A673 (cell line): Measurements from ENCODE around the gene CNTRL. TPM values are rescaled to one million over a fixed set of nuclear protein-coding genes. Genes with fewer than 3 reads are reported as not detected.
A peak's percentile ranks its signal among the peaks of the same experiment; 100 is the strongest.

Source experiments
- BruUV-seq: library from RNA; stranded (reverse); fragments of 400-500 nt; replicated peaks from 2 replicates; lab custom pipeline; 2021; lab: Mats Ljungman, UMichigan
- CTCF ChIA-PET: fragments of 300-600 bp; sonication (Branson Sonifier 250); formaldehyde crosslinking; loops from one replicate; lab custom pipeline; 2022; ENCODE audit warnings: antibody characterized with exemption; lab: Charles Lee
- POLR2A ChIA-PET: fragments of 300-600 bp; sonication (Branson Sonifier 250); formaldehyde crosslinking; loops from one replicate; lab custom pipeline; 2022; ENCODE audit warnings: antibody characterized with exemption; ENCODE audit not compliant: low non-redundant PET; lab: Charles Lee
- DNase-seq: peaks from one replicate; pipeline ENCODE4 v3.0.0-alpha.2; 2015; ENCODE audit warnings: low spot score
- H3K27ac ChIP-seq: fragments of 200-600 bp; sonication (generic); 2 replicates; pipeline ENCODE4 v1.5.1; 2016; ENCODE audit warnings: mixed run types, low read depth, mild to moderate bottlenecking, mixed read lengths, antibody characterized with exemption, low read length; ENCODE audit not compliant: poor library complexity, severe bottlenecking
- H3K27me3 ChIP-seq: fragments of 200-600 bp; sonication (generic); replicated peaks from 2 replicates; pipeline ENCODE4 v1.6.1; 2017; ENCODE audit warnings: mixed run types, low read depth, mild to moderate bottlenecking, mixed read lengths, antibody characterized with exemption, low read length; ENCODE audit not compliant: insufficient read depth, poor library complexity
- H3K36me3 ChIP-seq: fragments of 200-600 bp; sonication (generic); 2 replicates; pipeline ENCODE4 v1.6.1; 2016; ENCODE audit warnings: mixed run types, mild to moderate bottlenecking, mixed read lengths, antibody characterized with exemption, low read length; ENCODE audit not compliant: insufficient read depth, poor library complexity, severe bottlenecking
- H3K4me1 ChIP-seq: fragments of 200-600 bp; sonication (generic); 2 replicates; pipeline ENCODE4 v1.6.1; 2017; ENCODE audit warnings: mixed run types, mild to moderate bottlenecking, mixed read lengths, antibody characterized with exemption, low read length; ENCODE audit not compliant: insufficient read depth, poor library complexity, severe bottlenecking
- H3K4me3 ChIP-seq: fragments of 200-600 bp; sonication (generic); 2 replicates; pipeline ENCODE4 v1.5.1; 2016; ENCODE audit warnings: low read depth, mixed run types, mild to moderate bottlenecking, mixed read lengths, low read length; ENCODE audit not compliant: poor library complexity, severe bottlenecking
- H3K9me3 ChIP-seq: fragments of 200-600 bp; sonication (generic); 2 replicates; pipeline ENCODE4 v1.6.1; 2016; ENCODE audit warnings: mixed run types, low read depth, mild to moderate bottlenecking, mixed read lengths, antibody characterized with exemption, low read length; ENCODE audit not compliant: poor library complexity, severe bottlenecking
- EZH2 ChIP-seq: fragments of 200-600 bp; sonication (generic); IDR thresholded peaks from 2 replicates; pipeline ENCODE4 v1.6.1; 2017; ENCODE audit warnings: borderline replicate concordance, low read depth, mild to moderate bottlenecking, mixed read lengths, antibody characterized with exemption, low read length; ENCODE audit not compliant: poor library complexity, severe bottlenecking
- intact Hi-C: fragments of 100-400 bp; cut with micrococcal nuclease; formaldehyde crosslinking; loops from one replicate; pipeline ENCODE4 v1.10.0; 2022; ENCODE audit not compliant: unreplicated experiment
- total RNA-seq: library from RNA; stranded (reverse); gene quantifications from 2 replicates; pipeline ENCODE4 v1.2.3, GENCODE V29; 2021
- TF ChIP-seq, protein P1 (sequence below): fragments of 300-800, 200-600 bp; sonication (generic); conservative IDR thresholded peaks from 2 replicates; pipeline ENCODE4 v1.5.1; 2017; ENCODE audit warnings: low read depth, mild to moderate bottlenecking, antibody characterized with exemption, low read length, moderate library complexity, mixed read lengths

The CNTRL gene
- total RNA-seq, 1 experiment from 2014 or later, result 26.3 TPM

DNA sequence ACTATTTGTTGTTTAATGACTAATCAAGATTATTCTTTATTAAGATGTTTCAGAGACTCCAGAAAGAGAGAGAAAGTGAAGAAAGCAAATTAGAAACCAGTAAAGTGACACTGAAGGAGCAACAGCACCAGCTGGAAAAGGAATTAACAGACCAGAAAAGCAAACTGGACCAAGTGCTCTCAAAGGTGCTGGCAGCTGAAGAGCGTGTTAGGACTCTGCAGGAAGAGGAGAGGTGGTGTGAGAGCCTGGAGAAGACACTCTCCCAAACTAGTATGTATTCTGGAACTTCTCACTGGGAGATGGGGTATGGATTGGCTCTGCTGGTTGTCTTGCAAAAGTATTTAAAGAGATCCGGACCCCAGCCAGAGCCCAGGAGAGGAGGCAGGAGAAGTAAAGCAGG, 93.3 kb downstream of the CNTRL start:
- ChIA-PET CTCF (no interaction called here), POLR2A (no interaction called here)
- intact Hi-C loops, result no loop called here
- BruUV-seq, result no TSS peak
- H3K36me3 ChIP-seq, result peaks cover 65% of the 10 kb centered on the region
- no peak overlapping the region for H3K4me3 ChIP-seq
- no peak for DNase-seq
- no peaks in the 10 kb centered on the region for H3K27me3 ChIP-seq
- H3K27ac ChIP-seq, result no peak overlapping the region
- no peaks in the 10 kb centered on the region for H3K9me3 ChIP-seq
- no peak for TF ChIP-seq EZH2
- TF ChIP-seq, protein P1, sequence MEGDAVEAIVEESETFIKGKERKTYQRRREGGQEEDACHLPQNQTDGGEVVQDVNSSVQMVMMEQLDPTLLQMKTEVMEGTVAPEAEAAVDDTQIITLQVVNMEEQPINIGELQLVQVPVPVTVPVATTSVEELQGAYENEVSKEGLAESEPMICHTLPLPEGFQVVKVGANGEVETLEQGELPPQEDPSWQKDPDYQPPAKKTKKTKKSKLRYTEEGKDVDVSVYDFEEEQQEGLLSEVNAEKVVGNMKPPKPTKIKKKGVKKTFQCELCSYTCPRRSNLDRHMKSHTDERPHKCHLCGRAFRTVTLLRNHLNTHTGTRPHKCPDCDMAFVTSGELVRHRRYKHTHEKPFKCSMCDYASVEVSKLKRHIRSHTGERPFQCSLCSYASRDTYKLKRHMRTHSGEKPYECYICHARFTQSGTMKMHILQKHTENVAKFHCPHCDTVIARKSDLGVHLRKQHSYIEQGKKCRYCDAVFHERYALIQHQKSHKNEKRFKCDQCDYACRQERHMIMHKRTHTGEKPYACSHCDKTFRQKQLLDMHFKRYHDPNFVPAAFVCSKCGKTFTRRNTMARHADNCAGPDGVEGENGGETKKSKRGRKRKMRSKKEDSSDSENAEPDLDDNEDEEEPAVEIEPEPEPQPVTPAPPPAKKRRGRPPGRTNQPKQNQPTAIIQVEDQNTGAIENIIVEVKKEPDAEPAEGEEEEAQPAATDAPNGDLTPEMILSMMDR, result no peak
- no peaks in the 10 kb centered on the region for H3K4me1 ChIP-seq

DNA sequence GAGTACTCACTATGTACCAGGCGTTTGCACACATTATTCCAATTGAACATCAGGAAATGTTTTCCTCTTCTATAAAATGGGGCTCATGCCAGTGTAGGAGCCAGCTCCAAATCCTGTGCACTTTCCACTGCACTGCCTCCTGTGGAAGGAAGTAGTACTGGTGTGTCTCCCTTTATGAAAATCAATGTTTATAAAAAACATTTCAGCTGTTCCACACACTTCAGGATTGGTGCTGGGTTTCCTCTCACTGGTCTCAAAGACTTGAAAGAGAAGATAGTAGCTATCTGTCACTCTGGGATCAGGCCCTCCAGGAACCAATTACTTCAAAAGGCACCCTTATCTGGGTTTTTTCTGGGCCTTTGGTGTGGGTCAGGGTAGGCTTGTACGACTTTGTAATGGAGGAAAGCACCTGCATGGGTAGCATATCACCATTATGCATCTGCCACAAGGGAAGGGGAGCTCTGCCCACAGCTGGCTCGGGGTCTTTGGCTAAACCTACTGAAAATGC, 94.4 kb downstream of the CNTRL start:
- TF ChIP-seq, protein P1, result peak; percentile 52
- no peak for TF ChIP-seq EZH2
- Histone ChIP-seq H3K36me3 (peaks cover 74% of the 10 kb centered on the region), H3K27ac (no peak overlapping the region), H3K9me3 (no peaks in the 10 kb centered on the region), H3K4me3 (no peak overlapping the region), H3K4me1 (no peaks in the 10 kb centered on the region), H3K27me3 (no peaks in the 10 kb centered on the region)
- peak; percentile 33 for DNase-seq
- no TSS peak for BruUV-seq
- intact Hi-C loops, result no loop called here
- ChIA-PET POLR2A (interaction anchor here (0.5 kb wide), 1 partner anchor 809 kb away, joined by 3 read pairs; no protein-coding TSS in a partner anchor), CTCF (interaction anchor here (0.6 to 1.0 kb wide), 4 partner anchors 48 to 485 kb away, joined by 3 to 9 read pairs (median 4); no protein-coding TSS in a partner anchor)

DNA sequence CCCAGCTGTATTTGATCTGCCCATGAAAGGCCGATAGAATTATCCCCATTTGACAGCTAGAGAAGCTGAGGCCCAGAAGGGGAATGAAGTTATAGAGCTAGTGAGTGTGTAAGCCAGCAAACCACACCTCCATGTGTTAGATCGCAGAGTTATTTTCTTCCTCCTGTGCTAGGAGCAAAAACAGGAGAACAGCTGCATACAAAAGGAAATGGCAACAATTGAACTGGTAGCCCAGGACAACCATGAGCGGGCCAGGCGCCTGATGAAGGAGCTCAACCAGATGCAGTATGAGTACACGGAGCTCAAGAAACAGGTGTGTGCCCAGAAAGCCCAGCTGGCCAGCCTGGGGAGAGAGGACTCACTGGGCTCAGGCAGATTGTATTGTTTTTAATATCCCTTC, 96.5 kb downstream of the CNTRL start:
- intact Hi-C loops, result no loop called here
- H3K4me3 ChIP-seq, result no peak overlapping the region
- TF ChIP-seq, protein P1, result no peak
- no peak for TF ChIP-seq EZH2
- H3K4me1 ChIP-seq, result no peaks in the 10 kb centered on the region
- no peak for DNase-seq
- no peaks in the 10 kb centered on the region for H3K9me3 ChIP-seq
- no peaks in the 10 kb centered on the region for H3K27me3 ChIP-seq
- H3K36me3 ChIP-seq, result peaks cover 74% of the 10 kb centered on the region
- ChIA-PET POLR2A (no interaction called here), CTCF (no interaction called here)
- no peak overlapping the region for H3K27ac ChIP-seq
- BruUV-seq, result no TSS peak
